HG03469 (cell line): ENCODE data around the gene DSCAM.

Experiments
- ATAC-seq: cut with Tn5 transposase; IDR thresholded peaks from one replicate; pipeline ENCODE4 v1.9.1; 2021; ENCODE audit warnings: mild to moderate bottlenecking, moderate library complexity, moderate number of reproducible peaks; ENCODE audit not compliant: unreplicated experiment

Gene DSCAM

DNA sequence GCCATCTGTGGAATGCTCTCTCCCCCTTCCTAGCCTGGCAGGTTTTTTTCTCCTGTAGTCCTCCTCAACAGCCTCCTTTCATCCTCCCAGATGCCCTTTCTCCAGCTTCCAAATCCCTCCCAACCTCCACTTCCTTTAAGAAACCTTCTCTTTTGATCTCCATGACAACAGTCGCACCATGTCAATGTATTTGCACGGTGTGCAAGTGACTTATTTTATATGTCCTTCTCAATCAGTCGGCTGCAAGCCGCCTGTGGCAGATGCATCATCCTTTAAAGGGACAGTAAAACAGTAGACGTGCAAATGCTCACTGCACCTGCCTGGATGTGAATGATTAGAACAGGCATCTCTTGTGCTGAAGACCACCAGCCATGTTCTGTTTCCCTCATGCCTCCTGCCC, 694.5 kb downstream of the DSCAM start:
- no peak for ATAC-seq

DNA sequence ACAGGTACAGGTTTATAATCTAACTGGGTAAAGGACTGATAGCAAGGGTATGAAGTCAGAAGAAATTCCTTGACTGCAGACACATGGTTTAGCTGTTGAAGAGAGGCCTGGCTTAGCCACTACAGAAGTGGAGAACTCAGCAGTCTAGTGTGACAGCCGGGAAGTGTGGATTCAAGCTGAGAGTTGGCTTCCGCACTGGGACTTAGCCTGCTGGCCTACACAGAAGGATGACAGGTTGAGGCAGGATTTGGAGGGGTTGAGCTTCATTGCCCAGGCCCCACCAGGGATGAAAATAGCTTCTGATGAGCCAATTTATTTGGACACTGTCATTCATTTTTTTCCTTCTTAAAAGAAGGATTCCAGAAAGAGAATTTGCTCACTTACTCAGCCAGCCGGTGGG, 695.3 kb downstream of the DSCAM start:
- no peak for ATAC-seq

DNA sequence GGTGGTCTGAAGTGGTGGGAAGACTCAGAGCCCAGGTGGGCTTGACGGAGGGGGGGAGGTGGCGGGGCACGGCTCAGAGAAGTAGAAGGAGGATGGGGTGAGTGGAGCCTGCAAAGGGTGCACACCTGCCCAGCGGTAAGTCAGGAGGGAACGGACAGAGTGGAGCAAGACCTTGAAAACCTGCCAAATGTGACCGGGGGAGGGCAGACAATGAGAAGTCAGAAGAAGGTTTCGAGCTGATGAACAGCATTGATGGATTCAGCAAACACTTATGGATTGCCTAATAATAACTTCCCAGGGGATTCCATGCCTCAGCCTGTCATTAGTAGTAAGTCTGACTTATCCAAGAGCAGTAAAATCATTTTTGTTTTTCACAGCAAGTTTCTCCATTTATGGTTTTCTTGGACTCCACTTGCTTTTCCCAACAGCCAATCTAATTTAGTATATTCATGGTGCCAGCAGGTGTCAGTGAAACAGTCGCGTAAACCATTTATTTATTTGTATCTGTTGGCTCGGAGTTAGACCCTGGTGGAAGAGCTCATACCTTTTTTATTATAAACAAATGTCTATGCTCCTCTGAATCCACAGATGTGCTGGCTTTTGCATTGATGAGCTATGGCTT, 700.6 kb downstream of the DSCAM start:
- no peak for ATAC-seq

DNA sequence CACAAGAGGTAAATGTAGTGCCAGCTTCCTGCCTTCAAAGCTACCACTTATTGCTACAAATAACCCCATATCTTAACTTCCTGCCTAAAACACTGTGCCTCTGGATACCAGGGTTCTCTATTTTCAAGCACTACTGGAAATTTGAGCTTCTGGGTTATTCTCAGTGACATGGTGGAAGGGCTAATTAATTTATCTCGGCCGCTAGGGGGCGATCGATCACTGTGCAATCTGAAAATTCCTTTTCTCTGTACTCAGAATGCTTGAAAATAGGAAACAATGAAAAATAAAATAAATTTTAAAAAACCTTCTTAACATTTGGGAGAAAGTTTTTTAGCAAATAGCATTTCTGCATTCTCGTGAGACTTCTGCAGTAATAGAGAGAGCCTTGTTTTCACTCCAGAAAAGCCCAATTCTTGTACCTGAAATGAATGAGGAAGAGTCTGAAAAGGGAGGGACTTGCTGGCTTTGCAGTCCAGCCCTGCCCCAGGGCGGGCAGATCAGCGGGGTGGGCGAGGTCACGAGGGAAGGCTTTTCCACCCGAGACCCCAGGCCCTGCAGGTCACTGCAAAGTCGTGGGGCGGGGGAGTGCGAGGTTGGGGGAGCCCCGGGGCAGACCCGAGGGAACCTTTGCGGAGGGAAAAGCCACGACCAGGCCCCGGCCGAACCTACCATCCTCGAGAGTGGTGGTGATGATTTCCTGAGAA, 703.0 kb downstream of the DSCAM start:
- no peak for ATAC-seq

DNA sequence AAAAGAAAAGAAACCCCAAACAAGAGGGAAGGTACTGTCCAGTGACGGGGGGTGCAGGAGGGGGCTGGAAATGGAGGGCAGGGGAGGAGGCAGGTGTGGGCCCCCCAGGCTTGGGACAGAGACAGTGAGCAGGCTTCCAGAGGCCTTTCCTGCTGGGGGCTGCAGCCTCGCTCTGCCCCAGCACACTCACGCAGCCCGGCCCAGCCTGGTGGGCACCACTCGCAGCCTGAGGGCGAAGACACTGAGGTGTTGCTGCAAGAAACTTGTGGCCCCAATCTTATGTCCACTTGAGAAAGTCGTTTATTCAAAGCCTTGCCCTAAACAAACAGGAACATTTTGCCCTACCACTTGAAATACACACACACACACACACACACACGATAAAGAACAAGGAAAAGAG, 705.3 kb downstream of the DSCAM start:
- ATAC-seq: no peak

DNA sequence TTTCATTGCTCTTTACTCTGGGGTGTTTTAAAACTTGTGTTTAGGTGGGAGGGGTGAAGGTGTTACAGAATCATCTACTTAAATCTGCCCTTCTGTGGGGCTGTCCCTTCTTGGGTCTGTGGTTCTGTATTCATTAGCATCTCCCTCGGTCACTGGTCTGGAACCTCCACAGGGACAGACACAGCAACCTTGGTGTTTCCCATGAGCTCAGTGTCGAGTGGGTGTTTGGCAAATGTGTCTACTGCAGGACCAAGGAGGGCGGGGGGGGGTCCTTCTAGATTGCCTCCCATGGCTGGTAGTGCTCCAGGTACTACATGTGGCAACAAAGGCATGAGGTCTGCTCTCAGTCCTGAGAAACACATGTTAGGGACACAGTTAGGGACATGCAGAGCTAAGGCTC, 706.3 kb downstream of the DSCAM start:
- ATAC-seq: no peak

DNA sequence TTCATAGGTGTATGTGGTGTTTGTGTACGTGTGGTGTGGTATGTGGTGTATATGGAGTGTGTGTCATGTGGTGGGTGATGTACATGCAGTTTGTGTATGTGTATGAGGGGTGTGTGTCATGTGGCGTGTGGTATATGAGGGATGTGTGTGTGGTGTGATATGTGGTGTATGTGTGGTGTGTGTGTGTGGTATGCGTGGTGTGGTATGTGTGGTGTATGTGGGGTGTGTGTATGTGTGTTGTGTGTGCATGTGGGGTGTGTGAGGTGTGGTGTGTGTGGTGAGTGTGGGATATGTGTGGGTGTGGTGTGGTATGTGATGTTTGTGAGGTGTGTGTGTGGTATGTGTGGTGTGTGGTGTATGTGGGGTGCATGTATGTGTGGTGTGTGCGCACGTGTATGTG, 707.3 kb downstream of the DSCAM start:
- no peak for ATAC-seq

DNA sequence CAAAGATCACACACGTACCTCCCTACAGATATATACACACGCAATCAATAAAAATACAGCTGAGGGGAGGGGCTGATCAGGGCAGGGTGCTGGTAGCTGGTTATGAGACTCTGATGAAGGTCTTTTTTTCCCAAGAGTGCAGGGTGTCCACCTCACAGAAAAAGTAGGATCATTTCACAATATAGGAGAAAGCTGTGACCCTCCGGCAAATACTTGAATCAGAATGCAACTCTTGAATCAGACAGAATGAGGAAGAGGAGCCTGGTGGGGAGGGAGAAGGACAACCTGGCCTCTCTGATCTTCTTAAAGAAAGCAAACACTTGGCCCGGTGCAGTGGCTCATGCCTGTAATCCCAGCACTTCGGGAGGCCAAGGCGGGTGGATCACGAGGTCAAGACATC, 710.4 kb downstream of the DSCAM start:
- ATAC-seq: no peak

DNA sequence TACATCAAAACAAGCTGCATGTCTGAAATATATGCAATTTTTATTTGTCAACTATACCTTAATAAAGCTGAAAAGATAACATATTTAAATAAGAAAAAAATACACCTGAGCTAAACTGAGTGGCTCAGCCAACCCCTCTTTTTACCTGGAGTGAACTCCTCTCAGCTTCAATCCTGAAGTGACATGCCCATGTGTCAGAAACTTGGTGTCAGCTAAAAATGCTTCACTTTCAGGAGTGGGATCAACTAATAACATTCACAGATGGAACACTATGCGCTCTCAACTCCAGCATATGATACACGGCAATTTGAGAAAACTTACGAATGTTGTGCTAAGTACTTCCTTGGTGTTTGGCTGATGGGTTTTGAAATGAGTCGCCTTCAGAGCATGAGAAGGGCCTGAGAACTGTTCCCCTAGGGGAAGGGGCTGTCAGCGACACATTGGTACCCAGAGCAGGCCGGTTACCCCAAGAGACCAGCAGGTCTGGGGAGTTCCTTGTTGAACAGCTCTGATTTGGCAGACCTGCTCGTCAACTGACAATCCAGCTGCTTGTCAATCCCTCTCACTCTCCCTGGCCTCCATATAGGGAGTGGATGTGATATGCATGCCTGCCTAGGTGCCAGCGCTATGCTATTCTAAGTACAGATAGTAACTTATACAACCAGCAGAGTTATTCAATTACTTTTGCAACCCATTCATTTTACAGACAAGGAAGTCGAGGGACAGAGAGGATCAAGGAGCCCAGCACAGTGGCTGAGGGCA, 712.0 kb downstream of the DSCAM start:
- ATAC-seq: no peak

DNA sequence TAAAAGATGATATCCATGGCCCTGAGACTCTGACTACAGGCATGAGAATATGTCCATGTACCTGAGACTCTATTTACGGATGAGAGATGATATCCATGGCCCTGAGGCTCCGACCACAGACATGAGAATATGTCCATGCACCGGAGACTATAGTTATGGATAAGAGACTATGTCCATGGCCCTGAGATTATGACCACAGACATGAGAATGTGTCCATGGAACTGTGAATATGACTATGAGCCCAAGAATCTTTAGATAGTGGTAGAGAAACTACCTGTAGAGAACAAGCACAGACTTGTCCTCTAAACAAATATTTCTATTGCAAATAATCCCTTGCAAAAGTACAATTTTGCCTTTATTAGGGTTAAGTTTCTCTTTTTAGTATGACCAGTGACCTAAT, 716.5 kb downstream of the DSCAM start:
- no peak for ATAC-seq

DNA sequence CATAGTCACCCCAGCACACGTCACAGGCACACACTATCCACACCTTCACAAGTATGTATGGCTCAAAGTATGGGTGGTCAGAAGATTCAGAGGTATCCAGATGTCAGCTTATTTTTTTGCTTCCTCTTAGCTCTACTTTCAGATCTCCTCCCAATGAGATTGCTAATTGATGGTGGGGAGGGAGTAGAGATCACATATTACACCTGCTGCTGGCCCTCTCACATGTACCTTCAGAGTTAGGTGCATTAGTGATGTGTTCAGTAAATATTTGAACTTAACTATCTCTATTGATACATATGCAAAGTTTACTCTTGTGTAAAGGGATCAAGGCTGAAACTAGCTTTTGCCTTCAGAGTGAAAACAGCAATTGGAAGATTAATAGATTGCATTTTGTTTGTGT, 717.1 kb downstream of the DSCAM start:
- no peak for ATAC-seq

DNA sequence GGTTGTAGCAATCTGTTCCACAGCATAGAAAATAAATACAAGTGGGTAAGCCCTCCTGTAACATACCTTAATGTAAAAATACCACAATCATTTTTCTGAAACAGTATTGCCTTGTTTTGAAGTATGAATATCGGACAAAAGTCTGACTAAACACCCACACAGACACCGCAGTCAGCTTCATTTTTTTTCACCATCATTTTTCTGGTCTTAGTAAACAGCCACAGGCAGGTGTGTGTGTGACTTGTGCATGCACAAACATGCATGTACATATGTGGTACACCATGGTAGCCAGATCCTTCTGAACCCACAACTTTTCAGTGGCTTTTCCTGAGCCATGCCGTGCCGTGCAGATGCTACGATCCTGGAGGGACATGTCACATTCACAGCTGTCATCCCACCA, 718.1 kb downstream of the DSCAM start:
- ATAC-seq: no peak

DNA sequence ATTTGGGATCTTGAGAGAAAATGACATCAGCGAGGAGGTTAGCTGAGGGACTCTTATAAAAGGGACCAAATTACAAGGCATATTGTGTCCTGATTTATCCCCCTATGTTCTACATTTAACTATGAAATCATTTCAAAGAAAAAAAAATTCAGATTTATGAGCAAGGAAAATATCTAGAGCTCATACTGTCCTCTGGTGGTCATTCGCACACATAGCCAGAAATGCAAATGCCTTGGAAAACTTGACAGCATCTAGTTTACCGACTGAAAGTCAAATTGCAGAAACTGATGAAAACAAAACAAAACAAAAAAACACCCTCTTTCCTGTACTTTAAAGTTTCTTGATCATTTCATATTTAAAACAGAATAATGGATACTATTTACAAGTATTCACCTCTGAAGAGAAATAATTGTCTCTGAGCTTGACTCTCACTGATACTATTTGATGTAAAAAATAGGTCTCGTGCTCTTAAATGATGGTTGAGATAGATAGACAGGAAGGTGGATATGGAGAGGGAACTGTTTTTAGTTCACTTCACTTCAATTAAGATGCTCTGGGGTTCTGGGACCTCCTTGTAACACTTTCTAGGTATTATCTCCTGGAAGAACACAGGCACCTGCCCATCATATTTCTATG, 725.9 kb downstream of the DSCAM start:
- ATAC-seq: no peak

DNA sequence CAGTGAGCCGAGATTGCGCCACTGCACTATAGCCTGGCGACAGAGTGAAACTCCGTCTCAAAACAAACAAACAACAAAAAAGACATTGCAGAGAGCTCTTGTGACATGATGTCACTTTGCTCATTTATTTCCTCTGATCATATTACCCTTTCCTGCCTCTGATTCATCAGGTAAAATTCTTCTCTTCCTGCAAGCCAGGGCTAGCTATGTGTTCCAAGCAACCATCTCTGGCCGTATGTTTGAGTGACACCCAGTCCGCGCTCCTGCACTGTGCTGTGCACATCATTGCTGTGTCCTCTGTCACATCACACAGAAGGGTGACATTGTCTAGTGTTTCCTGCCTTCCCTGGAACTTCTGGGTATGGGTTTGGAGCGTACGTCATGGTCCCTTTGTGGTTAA, 728.4 kb downstream of the DSCAM start:
- no peak for ATAC-seq

DNA sequence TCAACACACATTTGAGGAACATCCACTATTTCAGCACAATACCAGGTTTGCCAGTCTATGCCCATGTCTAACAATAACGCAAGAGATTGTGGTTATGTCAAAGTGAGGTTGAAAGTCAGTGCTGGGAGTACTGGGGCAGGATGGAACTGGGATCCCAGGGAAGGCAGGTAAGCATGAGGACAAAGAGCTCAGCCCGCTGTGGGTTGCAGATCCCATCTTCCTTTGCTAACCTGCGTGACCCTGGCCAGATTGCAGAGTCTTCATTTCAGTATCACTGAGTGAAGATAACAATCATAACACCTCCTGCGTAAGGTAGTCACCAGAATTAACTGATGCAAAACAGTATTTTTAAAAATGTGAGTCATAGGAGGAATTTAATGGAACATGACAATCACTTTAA, 729.7 kb downstream of the DSCAM start:
- ATAC-seq: no peak

DNA sequence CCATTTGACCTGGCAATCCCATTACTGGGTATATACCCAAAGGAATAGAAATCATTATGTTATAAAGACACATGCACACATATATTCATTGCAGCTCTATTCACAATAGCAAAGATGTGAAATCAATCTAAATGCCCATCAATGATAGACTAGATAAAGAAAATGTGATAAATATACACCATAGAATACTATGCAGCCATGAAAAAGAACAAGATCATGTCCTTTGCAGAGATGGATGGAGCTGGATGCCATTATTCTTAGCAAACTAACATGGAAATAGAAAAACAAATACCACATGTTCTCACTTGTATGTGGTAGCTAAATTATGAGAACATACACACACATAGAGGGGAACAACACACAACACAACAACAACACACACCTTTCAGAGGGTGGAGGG, 731.2 kb downstream of the DSCAM start:
- no peak for ATAC-seq

DNA sequence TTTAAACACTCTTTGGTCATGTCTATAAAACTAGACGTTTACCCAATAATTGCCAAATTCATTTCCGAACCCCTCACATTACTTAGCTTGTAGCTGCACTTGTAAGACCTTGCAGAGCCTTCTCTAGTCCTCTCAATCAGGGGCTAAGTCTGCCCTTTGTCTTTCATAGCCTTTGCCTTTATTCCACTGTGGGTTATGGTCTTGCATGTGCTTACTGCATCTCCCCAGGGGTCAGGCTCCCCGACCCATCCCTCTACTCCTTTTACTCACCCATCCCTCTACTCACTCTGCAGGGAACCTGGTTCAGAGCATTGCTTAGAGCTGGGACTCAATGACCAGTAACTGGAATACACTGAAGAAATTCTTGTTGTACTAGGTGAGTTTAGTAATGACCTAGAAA, 744.3 kb downstream of the DSCAM start:
- ATAC-seq: no peak

DNA sequence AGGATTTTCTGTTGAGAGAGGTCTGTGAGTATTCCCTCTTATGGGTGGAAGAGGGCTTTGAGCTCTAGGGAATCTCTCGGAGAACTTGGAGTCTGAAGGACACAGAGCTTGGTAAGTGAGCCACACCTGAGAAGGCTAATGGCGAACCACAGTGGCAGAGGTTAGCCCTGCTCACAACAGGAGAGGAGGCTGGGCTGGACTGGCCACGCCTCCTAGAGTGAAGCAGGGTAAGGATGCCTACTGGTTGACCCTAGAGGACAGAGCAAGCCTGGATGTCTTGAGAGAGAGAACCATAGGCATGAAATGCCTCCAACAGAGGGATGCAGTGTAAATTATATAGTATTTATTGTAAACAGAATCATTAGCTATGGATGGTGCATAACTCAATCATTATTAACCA, 747.1 kb downstream of the DSCAM start:
- ATAC-seq: no peak

DNA sequence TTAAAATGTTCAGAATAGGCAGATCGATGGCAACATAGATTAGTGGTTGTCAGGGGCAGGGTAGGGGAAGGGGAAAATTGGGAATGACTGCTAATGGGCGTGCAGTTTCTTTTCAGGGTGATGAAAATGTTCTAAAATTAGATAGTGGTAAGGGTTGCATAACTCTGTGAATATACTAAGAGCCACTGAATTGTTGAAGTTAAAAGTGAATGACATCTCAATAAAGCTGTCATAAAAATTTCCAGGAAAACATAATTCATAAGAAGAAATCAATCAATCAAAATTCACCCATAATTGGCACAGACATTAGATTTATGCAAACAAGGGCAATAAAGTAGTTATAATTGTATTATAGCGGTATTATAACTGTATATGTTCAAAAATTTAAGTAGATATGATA, 751.5 kb downstream of the DSCAM start:
- ATAC-seq: no peak

DNA sequence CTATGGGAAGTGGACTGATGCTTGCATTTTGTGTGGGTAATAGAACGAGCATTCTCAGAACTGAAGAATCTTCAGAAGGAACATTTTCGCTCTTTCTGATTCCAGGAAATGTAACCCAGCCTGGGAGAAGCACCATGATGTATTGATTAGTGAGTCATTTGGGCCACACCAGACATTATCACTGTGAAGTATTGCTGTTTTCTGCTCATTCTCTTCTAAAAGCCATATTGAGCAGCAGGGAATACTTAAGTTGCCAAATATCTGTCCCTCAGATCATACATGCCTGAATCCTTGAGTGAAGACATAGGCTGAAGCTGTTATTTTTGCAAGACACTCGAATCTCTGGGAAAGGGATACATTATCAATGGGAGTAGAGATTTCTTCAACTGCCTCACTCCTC, 766.6 kb downstream of the DSCAM start:
- ATAC-seq: no peak

DNA sequence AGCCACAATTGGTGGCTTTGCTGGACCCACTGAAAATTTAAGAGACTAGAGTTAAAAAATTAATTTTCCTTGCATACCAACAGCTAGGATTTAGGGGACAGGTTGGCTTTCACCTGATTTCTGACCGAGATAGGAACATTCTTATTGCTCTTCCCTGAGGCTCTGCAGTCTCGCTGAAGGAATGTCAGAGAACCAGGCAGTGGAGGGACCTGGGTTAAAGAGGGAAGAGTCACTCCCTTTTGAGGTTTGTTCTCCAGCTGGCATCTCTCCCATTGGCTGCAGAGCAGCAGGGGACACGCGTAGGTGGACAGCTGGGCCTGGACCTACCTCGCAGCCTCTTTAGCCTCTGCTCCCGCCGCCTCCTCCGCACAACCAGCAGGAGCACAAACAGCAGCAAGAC, 772.2 kb downstream of the DSCAM start:
- ATAC-seq: no peak

DNA sequence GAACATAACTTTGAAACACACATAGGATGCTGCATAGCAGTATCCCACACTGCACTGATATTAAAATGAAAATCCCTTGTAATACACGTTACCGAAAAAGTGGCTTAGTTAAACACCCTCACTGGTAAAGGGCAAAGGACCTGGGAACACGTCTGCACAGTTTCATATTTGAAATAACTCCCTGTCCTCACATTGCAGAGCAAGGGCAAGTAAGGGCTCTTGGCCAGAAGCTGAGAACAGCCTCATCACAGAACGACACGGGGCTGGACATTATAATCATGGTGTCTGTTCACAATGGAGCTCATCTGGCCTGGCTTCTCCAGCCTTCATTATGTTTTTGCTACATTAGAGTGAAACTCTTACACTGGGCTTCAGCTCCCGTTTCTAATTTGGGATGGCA, 772.8 kb downstream of the DSCAM start:
- no peak for ATAC-seq
